ENCODE data around the gene LILRA5. TPM values are rescaled to one million over a fixed set of nuclear protein-coding genes. Genes with fewer than 3 reads are reported as not detected.
"Not testable (repeated sequence)": the region's sequence is repeated elsewhere in the genome, so short reads cannot be mapped to it uniquely, and the experiment has no call there.

The LILRA5 gene
- polyA plus RNA-seq, 1 donor from 2014 or later, result not detected

DNA sequence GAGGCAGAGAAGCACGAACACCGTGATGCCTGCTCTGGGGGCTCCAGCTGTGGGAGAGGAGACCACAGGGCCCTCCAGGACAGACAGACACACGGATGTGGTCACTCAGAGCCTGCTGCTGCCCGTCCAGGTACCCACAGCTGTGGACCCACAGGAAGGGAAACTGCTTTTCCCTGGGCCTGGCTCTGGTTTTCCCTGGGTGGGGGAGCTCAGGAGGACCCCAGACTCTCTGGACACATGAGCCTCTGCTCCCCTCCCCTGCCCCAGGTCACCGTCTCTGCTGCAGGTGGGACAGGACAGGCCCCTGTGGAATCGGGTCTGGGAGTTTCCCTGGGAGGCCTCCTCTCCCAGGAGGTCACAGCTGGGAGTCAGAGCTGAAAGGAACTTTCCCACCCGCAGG is 18.7 kb upstream of the LILRA5 start:
- Histone ChIP-seq H2AFZ (ENCODE audit: low read depth, low read length) (no peak overlapping the region), H4K20me1 (ENCODE audit: insufficient read depth) (no peaks in the 10 kb centered on the region), H3F3A (ENCODE audit: insufficient read depth, low read length, poor library complexity, severe bottlenecking) (no peaks in the 10 kb centered on the region), H3K27me3 (ENCODE audit: insufficient read depth, low read depth, low read length) (no peaks in the 10 kb centered on the region), H3K4me3 (ENCODE audit: low read length) (no peak overlapping the region), H3K27ac (ENCODE audit: low read length) (no peak overlapping the region), H3K36me3 (ENCODE audit: insufficient read depth, low read length) (no peaks in the 10 kb centered on the region), H3K9me2 (ENCODE audit: insufficient read depth, low read length) (no peaks in the 10 kb centered on the region), H3K4me2 (ENCODE audit: low read length) (no peak overlapping the region), H3K9ac (ENCODE audit: low read length) (no peak overlapping the region), H3K9me3 (ENCODE audit: low read length) (no peaks in the 10 kb centered on the region), H3K79me2 (replicated peaks; ENCODE audit: insufficient read depth, low read length) (no peaks in the 10 kb centered on the region)
- TF ChIP-seq, protein P1, sequence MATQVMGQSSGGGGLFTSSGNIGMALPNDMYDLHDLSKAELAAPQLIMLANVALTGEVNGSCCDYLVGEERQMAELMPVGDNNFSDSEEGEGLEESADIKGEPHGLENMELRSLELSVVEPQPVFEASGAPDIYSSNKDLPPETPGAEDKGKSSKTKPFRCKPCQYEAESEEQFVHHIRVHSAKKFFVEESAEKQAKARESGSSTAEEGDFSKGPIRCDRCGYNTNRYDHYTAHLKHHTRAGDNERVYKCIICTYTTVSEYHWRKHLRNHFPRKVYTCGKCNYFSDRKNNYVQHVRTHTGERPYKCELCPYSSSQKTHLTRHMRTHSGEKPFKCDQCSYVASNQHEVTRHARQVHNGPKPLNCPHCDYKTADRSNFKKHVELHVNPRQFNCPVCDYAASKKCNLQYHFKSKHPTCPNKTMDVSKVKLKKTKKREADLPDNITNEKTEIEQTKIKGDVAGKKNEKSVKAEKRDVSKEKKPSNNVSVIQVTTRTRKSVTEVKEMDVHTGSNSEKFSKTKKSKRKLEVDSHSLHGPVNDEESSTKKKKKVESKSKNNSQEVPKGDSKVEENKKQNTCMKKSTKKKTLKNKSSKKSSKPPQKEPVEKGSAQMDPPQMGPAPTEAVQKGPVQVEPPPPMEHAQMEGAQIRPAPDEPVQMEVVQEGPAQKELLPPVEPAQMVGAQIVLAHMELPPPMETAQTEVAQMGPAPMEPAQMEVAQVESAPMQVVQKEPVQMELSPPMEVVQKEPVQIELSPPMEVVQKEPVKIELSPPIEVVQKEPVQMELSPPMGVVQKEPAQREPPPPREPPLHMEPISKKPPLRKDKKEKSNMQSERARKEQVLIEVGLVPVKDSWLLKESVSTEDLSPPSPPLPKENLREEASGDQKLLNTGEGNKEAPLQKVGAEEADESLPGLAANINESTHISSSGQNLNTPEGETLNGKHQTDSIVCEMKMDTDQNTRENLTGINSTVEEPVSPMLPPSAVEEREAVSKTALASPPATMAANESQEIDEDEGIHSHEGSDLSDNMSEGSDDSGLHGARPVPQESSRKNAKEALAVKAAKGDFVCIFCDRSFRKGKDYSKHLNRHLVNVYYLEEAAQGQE (IDR thresholded peaks at IDR 0.05; ENCODE audit: borderline replicate concordance), result no peak
- TF ChIP-seq MXI1 (conservative IDR thresholded peaks at IDR 0.05; ENCODE audit: poor library complexity, severe bottlenecking), result no peak
- no peak for TF ChIP-seq EP300 (conservative IDR thresholded peaks at IDR 0.05; ENCODE audit: poor library complexity, severe bottlenecking)
- no peak for TF ChIP-seq EZH2 (IDR thresholded peaks at IDR 0.05; ENCODE audit: borderline replicate concordance, insufficient read depth, low read length, poor library complexity, severe bottlenecking)
- no peak for TF ChIP-seq POLR2AphosphoS5 (IDR thresholded peaks at IDR 0.05)
- TF ChIP-seq SMC3 (conservative IDR thresholded peaks at IDR 0.05; ENCODE audit: poor library complexity), result no peak
- no peak for TF ChIP-seq TAF1 (IDR thresholded peaks at IDR 0.05; ENCODE audit: low read depth)

DNA sequence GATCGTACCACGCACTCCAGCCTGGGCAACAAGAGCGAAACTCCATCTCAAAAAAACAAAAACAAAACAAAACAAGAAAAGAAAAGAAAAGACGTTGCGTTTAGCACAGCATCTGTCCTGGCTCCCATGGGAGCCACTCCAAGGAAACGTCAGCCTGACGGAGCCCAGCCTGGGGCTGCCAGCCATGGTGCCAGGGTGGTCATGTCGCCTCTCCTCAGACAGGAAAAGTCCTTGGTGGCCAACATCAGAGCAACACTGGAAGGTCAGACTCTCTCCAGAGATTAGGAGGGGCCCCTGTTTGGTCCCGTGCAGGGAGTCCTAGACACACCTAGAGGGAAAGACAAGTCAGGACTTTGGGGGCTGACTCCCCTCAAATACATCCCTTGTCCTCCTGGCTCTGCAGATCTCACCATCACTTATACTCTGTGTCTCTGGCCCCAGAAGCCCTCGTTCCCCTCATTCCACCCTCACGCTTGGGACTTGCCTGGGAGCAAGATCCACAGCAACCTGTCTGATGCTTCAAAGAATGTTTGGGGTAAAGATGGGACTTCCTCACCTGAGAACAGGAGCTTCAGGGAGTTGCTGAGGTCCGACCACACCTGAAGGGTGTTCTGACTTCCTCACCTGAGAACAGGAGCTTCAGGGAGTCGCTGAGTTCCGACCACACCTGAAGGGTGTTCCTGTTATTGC is 16.7 kb upstream of the LILRA5 start:
- H4K20me1 ChIP-seq (ENCODE audit: insufficient read depth), result no peaks in the 10 kb centered on the region
- H3K27me3 ChIP-seq (ENCODE audit: insufficient read depth, low read depth, low read length), result no peaks in the 10 kb centered on the region
- H3K9me3 ChIP-seq (ENCODE audit: low read length), result no peaks in the 10 kb centered on the region
- no peaks in the 10 kb centered on the region for H3K36me3 ChIP-seq (ENCODE audit: insufficient read depth, low read length)
- TF ChIP-seq POLR2AphosphoS5 (IDR thresholded peaks at IDR 0.05), result no peak
- no peak for TF ChIP-seq EP300 (conservative IDR thresholded peaks at IDR 0.05; ENCODE audit: poor library complexity, severe bottlenecking)
- TF ChIP-seq, protein P1 (IDR thresholded peaks at IDR 0.05; ENCODE audit: borderline replicate concordance), result no peak
- TF ChIP-seq SMC3 (conservative IDR thresholded peaks at IDR 0.05; ENCODE audit: poor library complexity), result no peak
- TF ChIP-seq EZH2 (IDR thresholded peaks at IDR 0.05; ENCODE audit: borderline replicate concordance, insufficient read depth, low read length, poor library complexity, severe bottlenecking), result no peak
- TF ChIP-seq, protein P2, sequence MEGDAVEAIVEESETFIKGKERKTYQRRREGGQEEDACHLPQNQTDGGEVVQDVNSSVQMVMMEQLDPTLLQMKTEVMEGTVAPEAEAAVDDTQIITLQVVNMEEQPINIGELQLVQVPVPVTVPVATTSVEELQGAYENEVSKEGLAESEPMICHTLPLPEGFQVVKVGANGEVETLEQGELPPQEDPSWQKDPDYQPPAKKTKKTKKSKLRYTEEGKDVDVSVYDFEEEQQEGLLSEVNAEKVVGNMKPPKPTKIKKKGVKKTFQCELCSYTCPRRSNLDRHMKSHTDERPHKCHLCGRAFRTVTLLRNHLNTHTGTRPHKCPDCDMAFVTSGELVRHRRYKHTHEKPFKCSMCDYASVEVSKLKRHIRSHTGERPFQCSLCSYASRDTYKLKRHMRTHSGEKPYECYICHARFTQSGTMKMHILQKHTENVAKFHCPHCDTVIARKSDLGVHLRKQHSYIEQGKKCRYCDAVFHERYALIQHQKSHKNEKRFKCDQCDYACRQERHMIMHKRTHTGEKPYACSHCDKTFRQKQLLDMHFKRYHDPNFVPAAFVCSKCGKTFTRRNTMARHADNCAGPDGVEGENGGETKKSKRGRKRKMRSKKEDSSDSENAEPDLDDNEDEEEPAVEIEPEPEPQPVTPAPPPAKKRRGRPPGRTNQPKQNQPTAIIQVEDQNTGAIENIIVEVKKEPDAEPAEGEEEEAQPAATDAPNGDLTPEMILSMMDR (IDR thresholded peaks at IDR 0.05; ENCODE audit: poor library complexity, severe bottlenecking), result no peak
- no peak for TF ChIP-seq RAD21 (conservative IDR thresholded peaks at IDR 0.05)
- TF ChIP-seq TAF1 (IDR thresholded peaks at IDR 0.05; ENCODE audit: low read depth), result no peak
- TF ChIP-seq MXI1 (conservative IDR thresholded peaks at IDR 0.05; ENCODE audit: poor library complexity, severe bottlenecking), result no peak
- H3K9ac ChIP-seq (ENCODE audit: low read length), result no peak overlapping the region
- no peaks in the 10 kb centered on the region for H3K79me2 ChIP-seq (replicated peaks; ENCODE audit: insufficient read depth, low read length)
- H3K9me2 ChIP-seq (ENCODE audit: insufficient read depth, low read length), result no peaks in the 10 kb centered on the region
- H3K4me2 ChIP-seq (ENCODE audit: low read length), result no peak overlapping the region
- H3F3A ChIP-seq (ENCODE audit: insufficient read depth, low read length, poor library complexity, severe bottlenecking), result no peaks in the 10 kb centered on the region
- H2AFZ ChIP-seq (ENCODE audit: low read depth, low read length), result no peak overlapping the region
- H3K4me3 ChIP-seq (ENCODE audit: low read length), result no peak overlapping the region
- no peak overlapping the region for H3K27ac ChIP-seq (ENCODE audit: low read length)

DNA sequence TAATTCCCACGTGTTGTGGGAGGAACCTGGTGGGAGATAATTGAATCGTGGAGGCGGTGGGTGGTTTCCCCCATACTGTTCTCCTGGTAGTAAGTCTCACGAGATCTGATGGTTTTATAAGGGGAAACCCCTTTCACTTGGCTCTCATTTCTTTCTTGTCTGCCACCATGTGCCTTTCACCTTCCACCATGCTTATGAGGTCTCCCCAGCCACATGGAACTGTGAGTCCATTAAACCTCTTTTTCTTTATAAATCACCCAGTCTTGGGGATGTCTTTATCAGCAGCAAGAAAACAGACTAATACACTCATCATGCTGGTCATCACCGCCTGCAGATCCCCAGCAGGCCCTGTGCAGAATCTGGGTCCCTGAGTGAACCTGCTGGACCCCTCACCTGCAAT is 15.8 kb upstream of the LILRA5 start:
- not testable (repeated sequence) for H2AFZ ChIP-seq (ENCODE audit: low read depth, low read length); H3K79me2 ChIP-seq (replicated peaks; ENCODE audit: insufficient read depth, low read length); H3K4me2 ChIP-seq (ENCODE audit: low read length); H3K9me3 ChIP-seq (ENCODE audit: low read length); H3K9ac ChIP-seq (ENCODE audit: low read length); H3K9me2 ChIP-seq (ENCODE audit: insufficient read depth, low read length); H3K4me3 ChIP-seq (ENCODE audit: low read length); H3K36me3 ChIP-seq (ENCODE audit: insufficient read depth, low read length); H4K20me1 ChIP-seq (ENCODE audit: insufficient read depth); H3F3A ChIP-seq (ENCODE audit: insufficient read depth, low read length, poor library complexity, severe bottlenecking); H3K27ac ChIP-seq (ENCODE audit: low read length); H3K27me3 ChIP-seq (ENCODE audit: insufficient read depth, low read depth, low read length)
